ENCODE results near the gene FIP1L1. TPM values are rescaled to one million over a fixed set of nuclear protein-coding genes. Genes with fewer than 3 reads are reported as not detected.
A peak's percentile ranks its signal among the peaks of the same experiment; 100 is the strongest.

The FIP1L1 gene
- total and polyA plus RNA-seq, 2 of the 13 experiments (the other 11 are each of a cell fraction or from before 2014, with no cell fraction given): 14.9 to 69.4 TPM

DNA sequence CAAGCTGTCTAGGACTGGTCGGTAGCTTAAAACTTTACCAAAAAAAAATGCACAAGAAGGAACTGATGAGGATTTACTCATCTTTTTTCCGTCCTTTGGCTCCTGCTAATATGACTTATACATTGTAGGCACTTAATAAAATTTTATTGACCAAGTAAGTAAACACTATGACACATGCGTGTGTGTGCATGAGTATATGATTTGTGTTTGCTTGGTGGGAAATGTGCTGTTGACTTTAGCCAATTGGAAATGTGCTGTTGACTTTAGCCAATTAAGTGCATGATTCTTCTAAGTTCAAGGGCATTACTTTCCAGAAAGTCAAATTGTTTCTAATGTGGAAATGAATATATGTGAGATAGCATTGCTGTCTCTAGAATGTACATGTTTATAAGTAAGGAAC is 78.3 kb downstream of the FIP1L1 start (continued):
- TF ChIP-seq, protein P1, sequence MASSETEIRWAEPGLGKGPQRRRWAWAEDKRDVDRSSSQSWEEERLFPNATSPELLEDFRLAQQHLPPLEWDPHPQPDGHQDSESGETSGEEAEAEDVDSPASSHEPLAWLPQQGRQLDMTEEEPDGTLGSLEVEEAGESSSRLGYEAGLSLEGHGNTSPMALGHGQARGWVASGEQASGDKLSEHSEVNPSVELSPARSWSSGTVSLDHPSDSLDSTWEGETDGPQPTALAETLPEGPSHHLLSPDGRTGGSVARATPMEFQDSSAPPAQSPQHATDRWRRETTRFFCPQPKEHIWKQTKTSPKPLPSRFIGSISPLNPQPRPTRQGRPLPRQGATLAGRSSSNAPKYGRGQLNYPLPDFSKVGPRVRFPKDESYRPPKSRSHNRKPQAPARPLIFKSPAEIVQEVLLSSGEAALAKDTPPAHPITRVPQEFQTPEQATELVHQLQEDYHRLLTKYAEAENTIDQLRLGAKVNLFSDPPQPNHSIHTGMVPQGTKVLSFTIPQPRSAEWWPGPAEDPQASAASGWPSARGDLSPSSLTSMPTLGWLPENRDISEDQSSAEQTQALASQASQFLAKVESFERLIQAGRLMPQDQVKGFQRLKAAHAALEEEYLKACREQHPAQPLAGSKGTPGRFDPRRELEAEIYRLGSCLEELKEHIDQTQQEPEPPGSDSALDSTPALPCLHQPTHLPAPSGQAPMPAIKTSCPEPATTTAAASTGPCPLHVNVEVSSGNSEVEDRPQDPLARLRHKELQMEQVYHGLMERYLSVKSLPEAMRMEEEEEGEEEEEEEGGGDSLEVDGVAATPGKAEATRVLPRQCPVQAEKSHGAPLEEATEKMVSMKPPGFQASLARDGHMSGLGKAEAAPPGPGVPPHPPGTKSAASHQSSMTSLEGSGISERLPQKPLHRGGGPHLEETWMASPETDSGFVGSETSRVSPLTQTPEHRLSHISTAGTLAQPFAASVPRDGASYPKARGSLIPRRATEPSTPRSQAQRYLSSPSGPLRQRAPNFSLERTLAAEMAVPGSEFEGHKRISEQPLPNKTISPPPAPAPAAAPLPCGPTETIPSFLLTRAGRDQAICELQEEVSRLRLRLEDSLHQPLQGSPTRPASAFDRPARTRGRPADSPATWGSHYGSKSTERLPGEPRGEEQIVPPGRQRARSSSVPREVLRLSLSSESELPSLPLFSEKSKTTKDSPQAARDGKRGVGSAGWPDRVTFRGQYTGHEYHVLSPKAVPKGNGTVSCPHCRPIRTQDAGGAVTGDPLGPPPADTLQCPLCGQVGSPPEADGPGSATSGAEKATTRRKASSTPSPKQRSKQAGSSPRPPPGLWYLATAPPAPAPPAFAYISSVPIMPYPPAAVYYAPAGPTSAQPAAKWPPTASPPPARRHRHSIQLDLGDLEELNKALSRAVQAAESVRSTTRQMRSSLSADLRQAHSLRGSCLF (CRISPR knock-in tag; IDR thresholded peaks at IDR 0.05; ENCODE audit: borderline replicate concordance): no peak
- TF ChIP-seq, protein P2, sequence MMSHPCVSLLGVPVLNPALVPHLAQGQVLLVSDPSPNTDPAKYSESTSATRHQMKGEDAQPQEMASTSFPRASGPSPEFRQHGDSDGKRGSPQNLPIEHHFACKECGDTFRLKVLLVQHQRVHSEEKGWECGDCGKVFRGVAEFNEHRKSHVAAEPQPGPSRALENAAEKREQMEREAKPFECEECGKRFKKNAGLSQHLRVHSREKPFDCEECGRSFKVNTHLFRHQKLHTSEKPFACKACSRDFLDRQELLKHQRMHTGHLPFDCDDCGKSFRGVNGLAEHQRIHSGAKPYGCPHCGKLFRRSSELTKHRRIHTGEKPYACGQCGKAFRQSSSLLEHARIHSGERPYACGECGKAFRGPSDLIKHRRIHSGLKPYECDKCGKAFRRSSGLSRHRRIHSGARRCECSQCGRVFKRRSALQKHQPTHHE (CRISPR knock-in tag; IDR thresholded peaks at IDR 0.05; ENCODE audit: borderline replicate concordance): no peak
- TF ChIP-seq RARA (CRISPR knock-in tag; IDR thresholded peaks at IDR 0.05) (peak; percentile 74), BHLHE40 (IDR thresholded peaks at IDR 0.05; ENCODE audit: low read length) (peak; percentile 91), ARID5B (CRISPR knock-in tag; IDR thresholded peaks at IDR 0.05) (peak; percentile 51; the same call in 1 of the 2 replicates), SATB2 (CRISPR knock-in tag; IDR thresholded peaks at IDR 0.05) (peak; percentile 89), ONECUT2 (CRISPR knock-in tag; IDR thresholded peaks at IDR 0.05) (0 out of 2 replicates have a peak, but pooled peaks have one; percentile 25), ZFP62 (CRISPR knock-in tag; IDR thresholded peaks at IDR 0.05) (no peak), TAF15 (IDR thresholded peaks at IDR 0.05; ENCODE audit: low read depth, low read length, poor library complexity, severe bottlenecking) (no peak), ZNF784 (CRISPR knock-in tag; IDR thresholded peaks at IDR 0.05; ENCODE audit: borderline replicate concordance) (no peak), ZMYM3 (CRISPR knock-in tag; IDR thresholded peaks at IDR 0.05) (no peak)
- TF ChIP-seq, protein P3, sequence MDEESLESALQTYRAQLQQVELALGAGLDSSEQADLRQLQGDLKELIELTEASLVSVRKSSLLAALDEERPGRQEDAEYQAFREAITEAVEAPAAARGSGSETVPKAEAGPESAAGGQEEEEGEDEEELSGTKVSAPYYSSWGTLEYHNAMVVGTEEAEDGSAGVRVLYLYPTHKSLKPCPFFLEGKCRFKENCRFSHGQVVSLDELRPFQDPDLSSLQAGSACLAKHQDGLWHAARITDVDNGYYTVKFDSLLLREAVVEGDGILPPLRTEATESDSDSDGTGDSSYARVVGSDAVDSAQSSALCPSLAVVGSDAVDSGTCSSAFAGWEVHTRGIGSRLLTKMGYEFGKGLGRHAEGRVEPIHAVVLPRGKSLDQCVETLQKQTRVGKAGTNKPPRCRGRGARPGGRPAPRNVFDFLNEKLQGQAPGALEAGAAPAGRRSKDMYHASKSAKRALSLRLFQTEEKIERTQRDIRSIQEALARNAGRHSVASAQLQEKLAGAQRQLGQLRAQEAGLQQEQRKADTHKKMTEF (CRISPR knock-in tag; IDR thresholded peaks at IDR 0.05): 0 out of 2 replicates have a peak, but pooled peaks have one; percentile 22
